Measurements from ENCODE around the gene ZNF605.
"Not testable (repeated sequence)": the region's sequence is repeated elsewhere in the genome, so short reads cannot be mapped to it uniquely, and the experiment has no call there.

The ZNF605 gene

GRCh38 chr12:132956011-132956788 is at the start of gene ZNF605:
TSS of gene ZNF605 (minus strand) at chr12:132956306. CDS start at chr12:132945635, 10,671 bp downstream.
- DNase-seq = peak; percentile 85

GRCh38 chr12:132998741-132999140 is 42.6 kb upstream of the ZNF605 start:
- DNase-seq = no peak

- no peak for DNase-seq
These were observed 30.7 kb upstream of the ZNF605 start for GRCh38 chr12:132986885-132987225.

- DNase-seq = peak; percentile 84
These were observed 30.1 kb upstream of the ZNF605 start, which contains the start of gene ZNF26 for GRCh38 chr12:132986001-132986884. TSS of gene ZNF26 (plus strand) at chr12:132986367. CDS start at chr12:132986841, 474 bp downstream.

GRCh38 chr12:132976870-132977269 is 20.8 kb upstream of the ZNF605 start:
- peak; percentile 41 for DNase-seq

GRCh38 chr12:132972374-132972773 is 16.3 kb upstream of the ZNF605 start:
- DNase-seq = no peak

- no peak for DNase-seq
These were observed 11.6 kb upstream of the ZNF605 start for GRCh38 chr12:132967736-132968135.

- no peak for DNase-seq
These were observed 10.7 kb upstream of the ZNF605 start for GRCh38 chr12:132966676-132967415.

GRCh38 chr12:132965796-132966195 is 9.7 kb upstream of the ZNF605 start:
- no peak for DNase-seq

GRCh38 chr12:132963947-132964346 is 7.8 kb upstream of the ZNF605 start:
- not testable (repeated sequence) for DNase-seq

- DNase-seq = not testable (repeated sequence)
These were observed 5.7 kb upstream of the ZNF605 start for GRCh38 chr12:132961790-132962189.

GRCh38 chr12:132955094-132956010 is 754 bp downstream of the ZNF605 start:
- DNase-seq = no peak

GRCh38 chr12:132954471-132955048 is 1.5 kb downstream of the ZNF605 start:
- no peak for DNase-seq

- no peak for DNase-seq
These were observed 2.3 kb downstream of the ZNF605 start for GRCh38 chr12:132953771-132954170.

GRCh38 chr12:132953163-132953425 is 3.0 kb downstream of the ZNF605 start:
- no peak for DNase-seq

- no peak for DNase-seq
These were observed 3.5 kb downstream of the ZNF605 start for GRCh38 chr12:132952371-132953162.

GRCh38 chr12:132951649-132952048 is 4.5 kb downstream of the ZNF605 start:
- no peak for DNase-seq

- DNase-seq = no peak
These were observed 5.1 kb downstream of the ZNF605 start for GRCh38 chr12:132950844-132951535.

GRCh38 chr12:132949936-132950837 is 5.9 kb downstream of the ZNF605 start:
- no peak for DNase-seq

All from activated T-cell treated with anti-CD3 and anti-CD28 coated beads, Interleukin-2, amount 50 U/mL, for 1 hour (primary cell).